ENCODE data around the gene ZDBF2. TPM values are rescaled to one million over a fixed set of nuclear protein-coding genes. Genes with fewer than 3 reads are reported as not detected.
A peak's percentile ranks its signal among the peaks of the same experiment; 100 is the strongest.

Gene ZDBF2
- total RNA-seq, 2 experiments from 2014 or later = 10.5 to 10.9 TPM

DNA sequence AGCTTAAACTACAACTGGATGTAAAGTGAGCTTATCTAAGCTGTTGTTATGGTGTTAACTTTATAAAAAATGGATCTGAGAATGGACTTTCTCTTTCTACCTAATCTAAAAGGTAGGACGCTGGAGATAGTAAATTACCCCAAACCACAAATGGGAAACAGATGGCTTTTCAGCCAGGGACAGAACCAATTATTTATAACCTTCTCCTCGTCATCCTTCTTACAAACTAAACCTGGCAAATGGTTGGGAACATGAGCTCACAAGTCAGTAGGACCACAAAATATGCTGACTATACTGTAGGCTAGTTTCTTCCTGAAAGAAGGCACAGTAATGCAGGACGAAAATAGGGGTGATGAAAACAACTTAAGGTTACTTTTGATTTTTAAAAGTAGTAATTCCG, 32.7 kb upstream of the ZDBF2 start:
- ChIA-PET CTCF (interaction anchor here (1.1 kb wide), 1 partner anchor 64 kb away, joined by 3 read pairs; no protein-coding TSS in a partner anchor), POLR2A (no interaction called here)
- TF ChIP-seq, protein P1, sequence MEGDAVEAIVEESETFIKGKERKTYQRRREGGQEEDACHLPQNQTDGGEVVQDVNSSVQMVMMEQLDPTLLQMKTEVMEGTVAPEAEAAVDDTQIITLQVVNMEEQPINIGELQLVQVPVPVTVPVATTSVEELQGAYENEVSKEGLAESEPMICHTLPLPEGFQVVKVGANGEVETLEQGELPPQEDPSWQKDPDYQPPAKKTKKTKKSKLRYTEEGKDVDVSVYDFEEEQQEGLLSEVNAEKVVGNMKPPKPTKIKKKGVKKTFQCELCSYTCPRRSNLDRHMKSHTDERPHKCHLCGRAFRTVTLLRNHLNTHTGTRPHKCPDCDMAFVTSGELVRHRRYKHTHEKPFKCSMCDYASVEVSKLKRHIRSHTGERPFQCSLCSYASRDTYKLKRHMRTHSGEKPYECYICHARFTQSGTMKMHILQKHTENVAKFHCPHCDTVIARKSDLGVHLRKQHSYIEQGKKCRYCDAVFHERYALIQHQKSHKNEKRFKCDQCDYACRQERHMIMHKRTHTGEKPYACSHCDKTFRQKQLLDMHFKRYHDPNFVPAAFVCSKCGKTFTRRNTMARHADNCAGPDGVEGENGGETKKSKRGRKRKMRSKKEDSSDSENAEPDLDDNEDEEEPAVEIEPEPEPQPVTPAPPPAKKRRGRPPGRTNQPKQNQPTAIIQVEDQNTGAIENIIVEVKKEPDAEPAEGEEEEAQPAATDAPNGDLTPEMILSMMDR (IDR thresholded peaks at IDR 0.05) = no peak
- no peaks in the 10 kb centered on the region for H3K9me3 Mint-ChIP-seq
- ATAC-seq = no peak
- intact Hi-C loops (cut with micrococcal nuclease) = no loop called here
- H3K4me3 Mint-ChIP-seq = no peak overlapping the region
- peaks cover 7% of the 10 kb centered on the region for H3K27me3 Mint-ChIP-seq
- no peak overlapping the region for H3K27ac Mint-ChIP-seq
- no peaks in the 10 kb centered on the region for H3K36me3 Mint-ChIP-seq (ENCODE audit: low read depth)
- DNase-seq = no peak
- no peaks in the 10 kb centered on the region for H3K4me1 Mint-ChIP-seq (ENCODE audit: low read depth)

DNA sequence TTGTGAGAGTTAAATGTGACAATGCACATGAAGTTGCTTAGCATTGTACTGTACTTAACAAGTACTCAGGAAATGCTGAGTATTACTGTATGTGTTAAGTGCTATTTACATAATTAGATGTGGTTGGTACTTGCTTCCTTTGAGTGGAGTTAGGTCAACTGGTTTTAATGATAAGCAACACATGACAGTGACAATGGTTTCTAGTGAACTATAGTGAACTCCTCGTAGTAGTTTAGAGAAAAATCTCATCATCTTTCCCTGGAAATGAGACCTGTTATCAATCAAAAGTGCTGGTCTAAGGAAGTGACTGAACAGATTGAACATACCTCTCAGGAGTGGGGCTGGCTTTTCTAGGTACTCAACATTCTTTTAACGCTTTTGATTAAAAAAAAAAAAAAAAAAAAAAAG, 29.2 kb upstream of the ZDBF2 start:
- Mint-ChIP-seq H3K4me3 (no peak overlapping the region), H3K9me3 (no peaks in the 10 kb centered on the region), H3K4me1 (ENCODE audit: low read depth) (peaks cover 2% of the 10 kb centered on the region), H3K36me3 (ENCODE audit: low read depth) (no peaks in the 10 kb centered on the region), H3K27ac (no peak overlapping the region), H3K27me3 (peaks cover 11% of the 10 kb centered on the region)
- ATAC-seq (peak; percentile 30), DNase-seq (no peak)
- POLR2A ChIA-PET = no interaction called here
- intact Hi-C loops (cut with micrococcal nuclease) = no loop called here
- TF ChIP-seq, protein P1 (IDR thresholded peaks at IDR 0.05) = no peak
- CTCF ChIA-PET = no interaction called here

DNA sequence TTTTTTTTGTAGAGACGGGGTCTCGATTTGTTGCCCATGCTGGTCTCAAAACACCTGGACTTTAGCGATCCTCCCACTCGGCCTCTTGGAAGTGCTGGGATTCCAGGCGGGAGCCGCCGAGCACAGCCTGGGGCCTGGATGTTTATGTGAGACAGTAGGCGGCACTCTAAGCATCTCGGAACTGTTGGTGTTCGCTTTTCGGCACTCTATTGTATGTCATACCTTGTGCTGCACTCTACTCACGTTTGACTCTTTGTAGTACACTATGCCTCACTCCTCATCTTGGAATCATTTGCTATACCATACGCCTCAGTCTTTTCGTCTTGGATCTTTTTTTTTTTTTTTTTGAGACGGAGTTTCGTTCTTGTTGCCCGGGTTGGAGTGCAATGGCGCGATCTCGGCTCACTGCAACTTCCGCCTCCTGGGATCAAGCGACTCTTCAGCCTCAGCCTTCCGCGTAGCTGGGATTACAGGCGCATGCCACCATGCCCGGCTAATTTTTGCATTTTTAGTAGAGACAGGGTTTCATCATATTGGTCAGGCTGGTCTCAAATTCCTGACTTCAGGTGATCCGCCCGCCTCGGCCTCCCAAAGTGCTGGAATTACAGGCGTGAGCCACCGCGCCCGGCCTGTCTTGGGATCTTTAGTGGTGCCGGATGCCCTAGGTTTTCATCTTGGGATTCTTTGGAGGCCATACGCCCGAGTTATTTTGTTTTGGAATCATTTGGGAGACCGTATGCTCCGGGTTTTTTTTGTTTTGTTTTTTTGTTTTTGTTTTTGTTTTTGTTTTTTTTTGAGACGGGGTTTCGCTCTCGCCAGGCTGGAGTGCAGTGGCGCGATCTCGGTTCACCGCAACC, 24.2 kb upstream of the ZDBF2 start:
- peak overlapping the region; percentile 65 for H3K4me3 Mint-ChIP-seq
- no peak overlapping the region for H3K27ac Mint-ChIP-seq
- CTCF ChIA-PET = interaction anchor here (0.7 kb wide), 1 partner anchor 9 kb away, joined by 4 read pairs; no protein-coding TSS in a partner anchor

DNA sequence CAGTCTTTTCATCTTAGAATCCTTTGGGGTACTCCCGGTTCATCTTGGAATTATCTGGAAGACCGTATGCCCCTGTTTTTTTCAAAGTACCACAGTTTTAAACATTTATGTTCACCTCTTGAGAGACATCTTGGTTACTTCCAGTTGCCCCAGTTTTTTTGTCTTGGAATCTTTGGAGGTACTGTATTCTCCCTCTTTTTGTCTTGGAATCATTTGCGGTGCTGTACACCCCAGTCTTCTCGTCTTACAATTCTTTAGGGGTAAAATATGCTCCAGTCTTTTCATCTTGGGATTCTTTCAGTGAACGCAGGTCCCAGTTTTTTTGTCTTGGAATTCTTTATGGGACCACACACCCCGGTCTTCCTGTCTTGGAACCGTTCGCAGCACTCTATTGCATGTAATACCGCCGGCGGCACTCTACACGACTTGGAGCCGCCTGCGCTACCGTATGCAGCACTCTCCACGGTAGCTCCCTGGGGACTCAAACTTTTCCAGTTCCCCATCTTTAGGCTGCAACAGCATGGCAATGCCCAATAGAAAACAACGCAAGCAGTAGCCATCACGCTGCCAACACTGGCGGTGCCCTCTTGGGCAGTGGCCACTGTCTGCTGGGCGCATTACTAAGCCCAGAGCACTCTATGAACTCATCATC, 21.2 kb upstream of the ZDBF2 start:
- Mint-ChIP-seq H3K4me3 (no peak overlapping the region), H3K27me3 (peaks cover 64% of the 10 kb centered on the region), H3K36me3 (ENCODE audit: low read depth) (no peaks in the 10 kb centered on the region), H3K9me3 (peaks cover 3% of the 10 kb centered on the region), H3K4me1 (ENCODE audit: low read depth) (peaks cover 5% of the 10 kb centered on the region), H3K27ac (no peak overlapping the region)
- TF ChIP-seq, protein P1 (IDR thresholded peaks at IDR 0.05) = no peak
- intact Hi-C loops (cut with micrococcal nuclease) = no loop called here
- ATAC-seq (no peak), DNase-seq (no peak)
- ChIA-PET CTCF (no interaction called here), POLR2A (no interaction called here)

More for the DNA sequence above, 24.2 kb upstream of the ZDBF2 start:
- POLR2A ChIA-PET = no interaction called here
- Mint-ChIP-seq H3K4me1 (ENCODE audit: low read depth) (peaks cover 5% of the 10 kb centered on the region), H3K36me3 (ENCODE audit: low read depth) (no peaks in the 10 kb centered on the region), H3K27me3 (peaks cover 50% of the 10 kb centered on the region), H3K9me3 (peaks cover 3% of the 10 kb centered on the region)
- no peak for DNase-seq
- TF ChIP-seq, protein P1 (IDR thresholded peaks at IDR 0.05) = no peak
- ATAC-seq = peak; percentile 37
- intact Hi-C loops (cut with micrococcal nuclease) = no loop called here

DNA sequence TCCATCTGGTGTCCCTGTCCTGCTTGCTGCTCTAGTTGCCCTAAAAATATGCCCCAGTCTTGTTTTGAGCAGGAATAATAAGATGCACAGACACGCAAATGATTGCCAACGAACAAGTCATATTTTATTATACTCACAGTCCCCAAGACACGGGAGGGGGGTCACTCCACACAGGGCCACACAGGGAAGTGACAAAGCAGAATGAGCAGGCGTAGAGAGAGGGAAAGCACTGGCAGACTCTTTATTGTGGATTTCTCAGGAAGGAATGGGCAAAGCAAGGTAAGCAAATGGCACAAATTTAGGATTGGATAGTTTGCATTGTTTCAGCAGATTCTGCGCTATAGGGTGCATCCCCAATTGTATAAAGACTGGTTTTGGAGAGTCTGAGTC, 20.7 kb upstream of the ZDBF2 start:
- Mint-ChIP-seq H3K4me3 (no peak overlapping the region), H3K27me3 (peaks cover 62% of the 10 kb centered on the region), H3K4me1 (ENCODE audit: low read depth) (peaks cover 5% of the 10 kb centered on the region), H3K27ac (no peak overlapping the region), H3K9me3 (peaks cover 3% of the 10 kb centered on the region), H3K36me3 (ENCODE audit: low read depth) (no peaks in the 10 kb centered on the region)
- ChIA-PET POLR2A (no interaction called here), CTCF (no interaction called here)
- intact Hi-C loops (cut with micrococcal nuclease) = no loop called here
- no peak for ATAC-seq
- TF ChIP-seq, protein P1 (IDR thresholded peaks at IDR 0.05) = no peak
- DNase-seq = no peak
